Measurements from ENCODE around the gene PTPDC1.

The PTPDC1 gene

DNA sequence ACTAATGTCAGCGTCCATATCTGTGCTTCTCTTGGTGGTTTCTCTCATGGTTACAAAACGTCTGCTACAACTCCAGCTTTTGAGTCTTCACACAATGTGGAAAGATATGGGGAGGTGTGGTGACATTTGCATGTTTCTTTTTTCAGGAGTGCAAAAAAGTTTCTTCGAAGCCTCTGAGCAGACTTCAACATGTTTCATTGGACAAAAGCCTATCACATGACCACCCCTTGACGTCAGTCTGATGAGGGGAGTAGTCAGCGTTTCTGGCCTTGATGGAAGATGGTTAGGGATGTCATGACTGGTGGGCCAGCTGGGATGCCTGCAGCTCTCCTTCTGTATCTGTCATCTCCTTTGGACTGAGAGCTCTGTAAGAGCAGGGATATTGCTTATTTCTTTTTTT, 61.4 kb downstream of the PTPDC1 start:
- no peak for DNase-seq

DNA sequence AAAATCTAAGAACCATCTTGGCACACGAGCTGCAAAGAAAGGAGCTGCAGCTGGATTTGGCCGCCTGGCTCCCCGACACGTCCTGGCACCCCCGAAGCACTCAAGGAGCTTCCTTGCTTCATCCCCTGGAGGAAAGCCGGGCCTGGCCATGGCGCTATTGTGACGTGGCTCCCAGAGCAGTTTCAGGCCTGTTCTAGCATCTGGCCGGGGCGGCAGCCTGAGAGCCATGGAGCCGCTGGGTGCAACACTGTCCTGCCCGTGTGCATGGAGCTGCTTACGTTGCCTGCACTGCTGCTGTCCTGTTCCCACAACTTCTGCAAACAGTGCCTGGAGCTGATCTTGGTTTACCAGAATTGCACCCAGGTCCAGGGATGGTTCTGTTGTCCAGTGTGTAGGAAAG, 63.5 kb downstream of the PTPDC1 start:
- no peak for DNase-seq

DNA sequence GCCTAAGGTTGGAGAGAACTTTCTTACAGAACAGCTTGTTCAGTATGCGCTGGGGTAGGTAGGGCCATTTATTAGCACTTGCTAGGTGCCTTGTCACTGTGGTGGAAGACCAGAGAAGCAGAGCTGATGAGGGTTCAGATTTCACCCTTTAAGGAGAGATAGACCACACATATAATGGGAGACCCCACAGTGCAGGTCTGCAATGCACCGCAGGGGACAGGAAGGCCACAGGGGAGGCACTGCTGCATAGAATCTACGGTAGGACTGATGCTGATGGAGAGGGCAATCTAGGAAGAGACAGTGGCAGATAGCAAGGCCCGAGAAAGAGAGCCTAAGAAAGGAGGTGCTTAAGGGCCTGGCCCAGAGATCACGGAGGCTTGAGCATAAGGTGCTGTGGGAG, 64.2 kb downstream of the PTPDC1 start:
- DNase-seq, result peak; percentile 8

DNA sequence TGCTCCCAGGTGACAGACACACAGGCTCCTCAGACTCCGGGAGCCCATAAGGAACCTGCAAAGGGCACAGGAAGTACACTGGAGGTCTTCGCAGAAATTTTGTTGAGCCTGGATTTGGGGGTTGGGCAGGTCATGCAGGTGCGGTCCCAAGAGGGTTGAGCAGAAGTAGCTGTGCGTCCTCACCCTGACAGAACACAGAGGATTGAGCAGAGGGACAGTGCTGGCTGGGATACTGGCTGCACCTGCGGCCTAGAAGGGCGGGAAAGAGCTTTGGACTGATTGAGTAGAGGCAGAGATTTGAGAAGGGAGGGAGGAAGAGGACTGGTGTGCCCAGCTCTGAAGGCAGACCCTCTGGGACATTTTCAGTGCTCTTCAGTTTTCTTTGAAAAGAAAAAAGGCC, 65.4 kb downstream of the PTPDC1 start:
- no peak for DNase-seq

DNA sequence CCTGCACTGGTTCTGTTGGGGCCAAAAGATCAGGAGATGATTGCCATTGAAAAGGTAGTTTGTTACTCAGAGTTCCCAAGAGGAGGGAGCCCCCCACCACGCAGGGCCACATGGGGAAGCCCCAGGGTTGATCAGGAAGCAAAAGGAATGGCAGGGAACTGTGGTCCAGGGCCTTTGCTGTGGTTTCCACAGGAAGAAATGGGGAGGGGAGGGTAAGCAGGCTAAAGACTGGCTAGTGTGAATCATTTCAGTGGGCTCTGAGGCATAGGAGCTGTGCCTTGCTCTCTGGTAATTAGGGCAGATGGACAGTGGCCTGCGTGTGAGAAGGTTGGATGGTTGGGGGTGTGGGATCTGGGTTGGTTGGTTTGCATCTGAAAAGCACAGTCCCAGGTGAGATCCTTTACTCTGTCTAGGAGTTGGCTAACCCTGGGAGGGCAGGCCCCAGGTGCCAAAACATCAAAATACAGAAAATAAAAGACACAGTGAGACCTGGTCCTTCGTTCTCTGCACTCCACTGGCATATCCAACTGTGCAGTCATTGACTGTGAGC, 66.1 kb downstream of the PTPDC1 start:
- DNase-seq, result no peak

DNA sequence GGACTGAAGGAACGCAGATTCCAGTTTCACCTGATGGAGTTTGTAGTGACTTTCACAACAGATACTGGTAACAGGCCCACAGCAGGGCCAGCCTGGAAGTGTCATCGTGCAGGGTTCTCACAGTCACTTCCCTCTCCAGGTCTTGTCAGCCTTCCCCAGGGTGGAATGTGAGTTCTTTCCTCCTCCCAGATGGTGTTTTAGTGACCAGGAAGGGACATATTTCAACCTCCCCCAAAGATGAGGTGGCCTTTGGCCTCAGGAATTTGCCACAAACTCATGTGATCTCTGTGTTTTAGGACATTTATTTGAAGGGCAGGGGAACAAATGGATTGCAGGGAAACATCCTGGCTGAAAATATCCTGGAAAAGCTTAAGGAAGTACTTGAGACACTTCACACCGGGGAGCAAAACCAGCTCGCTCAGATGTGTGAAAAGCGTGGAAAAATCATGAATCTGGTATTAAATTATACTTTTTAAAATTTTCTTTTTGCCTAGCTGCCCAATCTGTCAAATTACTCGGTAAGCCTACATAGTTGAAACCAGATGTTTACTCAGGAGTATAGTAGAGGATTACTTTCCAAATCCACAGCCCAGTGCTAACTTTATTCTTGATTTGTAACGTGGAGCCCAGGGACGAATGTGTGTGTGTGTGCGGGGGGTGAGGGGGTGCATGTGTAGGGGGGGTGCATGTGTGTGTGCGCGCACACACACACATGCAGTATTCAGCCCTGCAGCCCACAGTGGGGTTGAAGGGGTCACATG, 66.8 kb downstream of the PTPDC1 start:
- no peak for DNase-seq

DNA sequence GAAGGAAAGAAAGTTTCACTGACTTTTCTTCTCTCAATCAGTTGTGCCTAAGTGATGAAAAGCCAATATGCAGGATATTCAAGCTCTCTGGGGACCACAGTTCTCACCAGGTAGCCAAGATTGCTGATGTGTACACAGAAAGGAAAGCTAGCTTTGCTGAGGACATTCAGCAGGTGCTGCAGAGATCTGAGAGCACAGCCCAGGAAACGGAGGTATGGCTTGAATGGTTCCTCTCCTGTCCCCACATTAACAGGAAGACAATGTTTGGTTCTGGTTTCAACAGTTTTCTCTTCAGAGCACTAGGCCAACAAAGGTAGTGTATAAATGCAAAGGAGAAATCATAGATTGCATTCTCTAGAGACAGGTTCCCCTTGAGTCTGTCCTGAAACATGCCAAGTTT, 69.6 kb downstream of the PTPDC1 start:
- no peak for DNase-seq

DNA sequence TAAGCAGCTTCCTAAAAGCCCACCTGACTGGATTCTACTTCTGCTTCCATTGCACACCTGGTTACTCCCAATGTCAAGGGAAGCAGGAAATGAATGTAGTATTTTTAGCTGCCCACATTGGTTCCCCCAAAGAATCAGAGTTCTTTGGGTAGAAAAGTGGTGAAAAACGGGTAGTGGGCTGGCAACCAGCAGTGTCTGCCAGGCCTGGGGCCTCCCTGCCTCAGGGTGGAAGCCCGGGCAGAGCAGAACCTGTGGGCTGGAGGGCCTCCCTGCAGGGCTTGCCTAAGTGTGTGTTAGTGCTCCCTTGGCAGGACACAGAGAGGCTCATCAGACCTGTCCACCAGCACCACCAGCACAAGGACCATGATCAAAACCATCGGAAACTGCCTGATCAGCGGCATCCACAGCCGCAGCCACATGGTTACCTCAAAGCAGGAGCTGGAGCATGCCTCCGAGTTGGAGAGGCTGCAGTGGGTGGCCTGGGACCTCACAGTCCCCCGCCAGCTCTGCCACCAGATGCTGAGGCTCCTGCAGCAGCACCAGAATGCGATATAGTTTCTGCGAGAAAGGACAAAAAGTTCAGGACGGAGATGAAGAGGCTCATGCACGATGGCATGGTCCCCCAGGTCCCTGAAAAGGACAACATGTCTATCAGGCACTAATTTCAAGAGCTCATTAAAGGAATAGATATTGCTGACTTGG, 72.2 kb downstream of the PTPDC1 start:
- DNase-seq, result no peak

DNA sequence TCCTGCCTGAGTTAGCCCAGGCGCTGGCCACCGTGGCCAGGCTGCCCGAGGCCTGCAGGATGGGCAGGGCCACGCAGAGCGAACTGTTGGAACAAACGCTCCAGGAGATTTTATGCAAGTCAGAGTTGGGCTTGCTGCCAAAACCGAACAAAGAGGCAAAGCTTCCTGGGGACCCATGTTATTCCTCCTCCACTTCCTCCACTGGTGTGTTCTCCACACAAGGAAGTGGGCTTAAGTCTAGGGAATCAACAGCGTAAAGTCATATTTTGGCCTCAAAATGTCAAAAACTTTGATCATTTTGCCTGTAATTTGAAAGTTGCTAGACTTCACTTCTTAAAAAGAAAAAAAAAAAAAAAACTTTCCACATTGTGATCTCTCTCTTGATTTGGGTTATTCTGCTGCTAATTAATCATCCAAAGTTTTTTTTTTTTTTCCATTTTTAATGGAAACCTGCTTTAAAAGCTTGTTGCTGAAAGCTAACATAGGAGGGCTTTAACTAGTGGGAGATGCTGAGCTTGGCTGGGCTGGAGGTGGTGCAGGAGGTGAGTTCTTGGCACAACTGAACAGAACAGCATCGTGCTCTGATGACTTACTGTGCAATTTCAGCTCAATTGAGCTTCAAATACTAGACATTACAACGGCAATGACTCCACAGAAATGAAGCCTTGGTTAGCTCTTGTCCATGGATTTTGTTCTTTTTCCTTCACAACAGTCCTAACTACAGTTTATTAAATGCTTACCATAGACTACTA, 73.0 kb downstream of the PTPDC1 start:
- peak; percentile 83 for DNase-seq
